Glutamatergic neuron (in vitro differentiated cells): ENCODE measurements around the gene OR2A14. TPM values are rescaled to one million over a fixed set of nuclear protein-coding genes. Genes with fewer than 3 reads are reported as not detected.

Experiments
- DNase-seq: peaks from one replicate; pipeline ENCODE4 v3.0.0; 2022
- H3K27ac Mint-ChIP-seq: one replicate; pipeline ENCODE4 v1.8.0; 2020; ENCODE audit warnings: mild to moderate bottlenecking, mixed read lengths, inconsistent platforms; ENCODE audit not compliant: unreplicated experiment
- H3K27me3 Mint-ChIP-seq: one replicate; pipeline ENCODE4 v1.8.0; 2020; ENCODE audit warnings: mild to moderate bottlenecking, moderate library complexity, mixed read lengths, inconsistent platforms; ENCODE audit not compliant: unreplicated experiment
- H3K36me3 Mint-ChIP-seq: one replicate; pipeline ENCODE4 v1.8.0; 2020; ENCODE audit warnings: mild to moderate bottlenecking, mixed read lengths, inconsistent platforms; ENCODE audit not compliant: unreplicated experiment
- H3K4me1 Mint-ChIP-seq: one replicate; pipeline ENCODE4 v1.8.0; 2020; ENCODE audit warnings: mild to moderate bottlenecking, low read depth, mixed read lengths, inconsistent platforms; ENCODE audit not compliant: unreplicated experiment
- H3K4me3 Mint-ChIP-seq: one replicate; pipeline ENCODE4 v1.8.0; 2020; ENCODE audit warnings: mild to moderate bottlenecking, mixed read lengths, inconsistent platforms; ENCODE audit not compliant: unreplicated experiment
- H3K9me3 Mint-ChIP-seq: one replicate; pipeline ENCODE4 v1.8.0; 2020; ENCODE audit warnings: mild to moderate bottlenecking, moderate library complexity, mixed read lengths, inconsistent platforms; ENCODE audit not compliant: unreplicated experiment
- CTCF ChIP-seq: fragments of 200-600 bp; sonication (generic); IDR thresholded peaks from one replicate; pipeline ENCODE4 v1.5.0; 2021; ENCODE audit not compliant: partially characterized antibody, unreplicated experiment
- total RNA-seq: library from RNA; stranded (reverse); fragmentation: NEBNext Ultra II Directional; extraction: Animal tissue kit (Norgen Biotek cat#: 25700); gene quantifications from one replicate; pipeline ENCODE4 v1.2.1, GENCODE V29; 2021; ENCODE audit not compliant: unreplicated experiment

The OR2A14 gene
- total RNA-seq, 1 donor from 2014 or later = not detected

GRCh38 chr7:144142187-144142586 lies 19.2 kb downstream of the OR2A14 start:
- H3K4me3 Mint-ChIP-seq = no peak overlapping the region
- DNase-seq = no peak
- TF ChIP-seq CTCF = no peak
- H3K36me3 Mint-ChIP-seq = no peaks in the 10 kb centered on the region
- no peaks in the 10 kb centered on the region for H3K9me3 Mint-ChIP-seq
- no peaks in the 10 kb centered on the region for H3K4me1 Mint-ChIP-seq
- H3K27me3 Mint-ChIP-seq = peaks cover 2% of the 10 kb centered on the region
- H3K27ac Mint-ChIP-seq = no peak overlapping the region

- TF ChIP-seq CTCF = no peak
- Mint-ChIP-seq H3K9me3 (no peaks in the 10 kb centered on the region), H3K27ac (no peak overlapping the region), H3K4me3 (no peak overlapping the region), H3K27me3 (peaks cover 2% of the 10 kb centered on the region), H3K4me1 (no peaks in the 10 kb centered on the region), H3K36me3 (peaks cover 11% of the 10 kb centered on the region)
- DNase-seq = no peak
Measured at GRCh38 chr7:144144426-144144825, 21.4 kb downstream of the OR2A14 start.

GRCh38 chr7:144148224-144148827 lies 25.4 kb downstream of the OR2A14 start:
- no peak for TF ChIP-seq CTCF
- no peaks in the 10 kb centered on the region for H3K9me3 Mint-ChIP-seq
- peaks cover 11% of the 10 kb centered on the region for H3K36me3 Mint-ChIP-seq

GRCh38 chr7:144158861-144159260 lies 35.9 kb downstream of the OR2A14 start:
- H3K9me3 Mint-ChIP-seq = no peaks in the 10 kb centered on the region

More at GRCh38 chr7:144148224-144148827, 25.4 kb downstream of the OR2A14 start:
- Mint-ChIP-seq H3K4me3 (no peak overlapping the region), H3K27me3 (no peaks in the 10 kb centered on the region), H3K27ac (no peak overlapping the region), H3K4me1 (no peaks in the 10 kb centered on the region)
- no peak for DNase-seq

More at GRCh38 chr7:144158861-144159260, 35.9 kb downstream of the OR2A14 start:
- no peak overlapping the region for H3K4me3 Mint-ChIP-seq
- TF ChIP-seq CTCF = no peak
- no peak for DNase-seq
- H3K36me3 Mint-ChIP-seq = no peaks in the 10 kb centered on the region
- no peaks in the 10 kb centered on the region for H3K4me1 Mint-ChIP-seq
- H3K27me3 Mint-ChIP-seq = no peaks in the 10 kb centered on the region
- H3K27ac Mint-ChIP-seq = no peak overlapping the region
